GM21423 (cell line): Measurements from ENCODE around the gene RIN1.
A peak's percentile ranks its signal among the peaks of the same experiment; 100 is the strongest.
"Not testable (repeated sequence)": the region's sequence is repeated elsewhere in the genome, so short reads cannot be mapped to it uniquely, and the experiment has no call there.

Experiments
- ATAC-seq: cut with Tn5 transposase; IDR thresholded peaks from one replicate; pipeline ENCODE4 v1.9.1; 2021; ENCODE audit warnings: mild to moderate bottlenecking, moderate library complexity; ENCODE audit not compliant: unreplicated experiment

Gene RIN1

DNA sequence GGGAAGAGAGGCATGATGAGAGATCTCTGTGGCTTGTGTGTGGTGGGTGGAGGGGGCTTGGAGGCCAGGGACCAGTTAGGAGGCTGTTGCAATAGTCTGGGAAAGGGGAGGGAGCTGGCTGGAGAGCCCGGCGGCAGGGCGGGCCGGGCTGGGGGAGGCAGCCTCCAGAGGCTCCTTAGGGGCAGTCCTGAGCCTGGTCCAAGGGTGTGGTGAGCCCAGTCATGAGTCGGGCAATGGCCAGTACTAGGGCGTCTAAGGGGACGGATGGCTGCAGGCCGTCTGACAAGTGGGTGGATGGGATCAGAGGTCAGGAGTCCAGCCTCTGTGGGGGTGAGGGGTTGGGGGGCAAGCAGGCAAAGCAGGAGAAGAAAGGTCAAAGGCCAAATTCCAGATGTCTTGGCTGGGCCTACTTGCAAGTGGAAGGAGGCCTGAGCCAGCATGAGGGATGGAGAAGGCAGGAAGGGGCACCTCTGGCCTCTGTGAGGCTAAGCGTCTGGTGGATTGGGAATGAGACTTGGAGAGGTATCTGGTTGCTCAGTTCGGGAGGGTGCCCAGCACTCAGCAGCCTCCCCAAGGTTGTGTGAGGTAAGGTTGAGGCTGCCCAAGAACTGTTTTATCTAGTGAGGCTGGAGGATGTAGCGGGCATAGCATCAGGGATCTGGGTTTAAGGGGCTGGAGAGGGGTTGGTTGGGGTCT lies 13.4 kb downstream of the RIN1 start:
- no peak for ATAC-seq

DNA sequence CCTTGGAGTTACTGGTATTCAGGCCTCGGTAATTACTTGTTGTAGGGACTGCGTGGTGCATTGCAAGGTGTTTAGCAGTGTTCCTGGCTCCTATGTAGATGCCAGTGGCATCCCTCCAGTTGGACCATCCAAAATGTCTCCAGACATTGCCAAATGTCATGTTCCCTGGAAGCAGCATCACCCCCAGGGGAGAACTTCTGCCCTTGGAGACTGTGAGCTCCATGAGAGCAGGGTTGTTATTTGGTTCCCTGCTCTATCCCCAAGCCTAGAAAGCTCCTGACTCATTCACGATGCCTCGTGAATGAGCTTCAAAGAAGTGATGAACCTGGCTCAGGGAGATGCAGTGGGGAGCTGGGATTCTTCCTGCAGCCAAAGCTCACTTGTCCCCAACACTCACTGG lies 14.6 kb downstream of the RIN1 start:
- no peak for ATAC-seq

DNA sequence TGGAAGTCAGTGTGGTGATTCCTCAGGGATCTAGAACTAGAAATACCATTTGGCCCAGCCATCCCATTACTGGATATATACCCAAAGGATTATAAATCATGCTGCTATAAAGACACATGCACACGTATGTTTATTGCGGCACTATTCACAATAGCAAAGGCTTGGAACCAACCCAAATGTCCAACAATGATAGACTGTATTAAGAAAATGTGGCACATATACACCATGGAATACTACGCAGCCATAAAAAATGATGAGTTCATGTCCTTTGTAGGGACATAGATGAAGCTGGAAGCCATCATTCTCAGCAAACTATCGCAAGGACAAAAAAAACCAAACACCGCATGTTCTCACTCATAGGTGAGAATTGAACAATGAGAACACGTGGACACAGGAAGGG lies 15.5 kb downstream of the RIN1 start:
- not testable (repeated sequence) for ATAC-seq

DNA sequence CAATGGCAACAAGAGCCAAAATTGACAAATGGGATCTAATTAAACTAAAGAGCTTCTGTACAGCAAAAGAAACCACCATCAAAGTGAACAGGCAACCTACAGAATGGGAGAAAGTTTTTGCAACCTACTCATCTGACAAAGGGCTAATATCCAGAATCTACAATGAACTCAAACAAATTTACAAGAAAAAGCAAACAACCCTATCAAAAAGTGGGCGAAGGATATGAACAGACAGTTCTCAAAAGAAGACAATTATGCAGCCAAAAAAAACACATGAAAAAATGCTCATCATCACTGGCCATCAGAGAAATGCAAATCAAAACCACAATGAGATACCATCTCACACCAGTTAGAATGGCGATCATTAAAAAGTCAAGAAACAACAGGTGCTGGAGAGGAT lies 15.9 kb downstream of the RIN1 start:
- ATAC-seq: not testable (repeated sequence)

DNA sequence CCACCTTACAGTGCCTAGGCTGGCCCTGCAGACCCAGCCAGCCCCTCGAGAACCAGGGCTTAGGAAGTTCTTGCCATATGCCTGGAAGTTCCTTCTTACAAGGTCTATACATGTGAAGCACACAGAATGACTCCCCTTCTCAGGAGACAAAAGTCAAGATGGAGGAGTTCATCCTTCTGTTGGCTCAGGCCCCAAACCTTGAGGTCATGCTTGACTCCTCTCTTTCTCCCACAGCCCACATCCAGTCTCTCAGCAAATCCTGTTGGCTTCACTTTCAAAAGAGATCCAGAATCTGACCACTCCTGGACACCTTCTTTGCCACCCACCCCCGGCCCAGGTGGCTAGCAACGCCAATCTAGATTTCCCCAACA lies 17.6 kb downstream of the RIN1 start:
- ATAC-seq: no peak

DNA sequence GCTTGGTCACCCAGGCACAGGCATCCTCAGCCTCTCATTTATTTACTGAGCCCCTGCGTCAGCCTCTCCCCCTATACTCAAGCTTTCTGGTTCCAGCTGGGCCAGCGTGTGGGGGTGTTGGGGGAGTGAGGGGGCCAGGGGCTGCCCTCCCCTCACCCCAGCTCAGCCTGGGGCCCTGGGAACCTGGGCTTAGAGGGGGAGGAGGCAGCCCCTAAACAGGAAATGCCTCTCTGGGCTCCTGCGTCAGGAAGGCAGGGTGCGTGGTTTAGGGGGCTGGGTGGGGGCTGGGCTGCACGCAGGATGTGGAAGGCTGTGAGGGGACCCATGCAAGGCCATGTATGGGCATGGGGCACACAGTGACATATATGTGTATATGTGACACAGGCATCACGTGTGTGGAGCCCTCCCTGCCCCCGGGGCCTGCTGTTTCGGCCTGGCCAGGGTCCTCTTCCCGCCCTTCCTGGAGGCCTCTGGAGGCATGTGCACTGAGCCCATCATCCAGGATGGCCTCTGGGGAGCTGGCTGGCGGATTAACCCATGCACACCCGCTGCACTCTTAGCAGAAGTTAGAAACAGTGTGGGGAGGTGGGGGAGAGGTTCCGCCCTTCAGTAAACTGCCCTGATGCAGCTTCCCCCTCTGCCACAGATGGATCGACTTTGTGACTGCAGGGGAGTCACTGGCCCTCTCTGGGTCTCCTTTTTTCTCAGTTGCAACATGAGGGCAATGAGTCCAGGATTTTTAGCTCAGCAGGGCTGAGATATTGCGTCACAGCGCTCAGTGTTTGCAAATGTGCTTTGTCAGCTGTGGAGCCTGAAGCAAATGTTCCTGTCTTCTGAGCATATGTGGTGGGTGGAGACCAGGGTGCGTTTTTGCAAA lies 18.3 kb downstream of the RIN1 start:
- peak; percentile 33 for ATAC-seq

DNA sequence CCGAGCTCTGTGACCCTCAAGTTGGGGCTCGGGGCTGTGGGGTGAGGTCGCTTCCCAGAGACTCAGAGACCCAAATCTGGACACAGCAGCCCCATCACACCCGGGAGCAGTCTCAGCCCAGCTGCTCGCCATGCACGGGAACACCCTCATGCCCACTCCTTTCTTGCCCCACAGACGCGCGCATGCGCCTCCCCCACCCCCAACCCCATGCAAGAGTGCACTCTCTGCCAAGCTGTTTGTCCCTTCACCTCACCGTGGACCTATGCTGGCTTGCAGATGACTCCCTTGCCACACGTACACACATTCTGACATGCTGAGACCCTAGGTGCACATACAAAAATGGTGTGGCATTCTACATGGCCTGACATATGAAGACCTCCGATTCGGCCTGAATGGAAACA lies 18.9 kb downstream of the RIN1 start:
- ATAC-seq: no peak

DNA sequence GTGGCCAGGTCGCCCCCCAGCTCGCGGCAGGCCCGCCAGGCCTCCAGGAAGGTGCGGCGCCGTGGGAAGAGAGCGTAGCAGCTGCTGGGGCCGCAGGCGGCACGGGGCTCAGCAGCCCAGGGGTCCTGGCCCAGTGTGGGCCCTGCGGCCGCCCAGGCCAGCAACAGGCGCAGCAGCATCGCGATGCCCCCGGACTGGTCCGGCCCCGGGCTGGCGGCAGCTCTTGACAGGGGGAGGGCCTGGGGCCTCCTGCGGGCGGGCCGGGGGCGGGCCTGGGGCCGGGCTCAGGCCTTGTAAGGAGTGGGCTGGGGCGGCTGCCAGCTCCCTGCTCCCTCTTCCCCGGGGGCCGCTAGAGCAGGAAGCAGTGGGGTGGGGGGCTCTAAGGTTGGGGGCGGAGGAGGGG lies 19.4 kb downstream of the RIN1 start, which contains the start of gene CD248:
CD248 (minus strand) TSS at position 196 of the 403 bp plus-strand sequence; CDS start at position 179, 17 bp downstream.
- ATAC-seq: no peak

DNA sequence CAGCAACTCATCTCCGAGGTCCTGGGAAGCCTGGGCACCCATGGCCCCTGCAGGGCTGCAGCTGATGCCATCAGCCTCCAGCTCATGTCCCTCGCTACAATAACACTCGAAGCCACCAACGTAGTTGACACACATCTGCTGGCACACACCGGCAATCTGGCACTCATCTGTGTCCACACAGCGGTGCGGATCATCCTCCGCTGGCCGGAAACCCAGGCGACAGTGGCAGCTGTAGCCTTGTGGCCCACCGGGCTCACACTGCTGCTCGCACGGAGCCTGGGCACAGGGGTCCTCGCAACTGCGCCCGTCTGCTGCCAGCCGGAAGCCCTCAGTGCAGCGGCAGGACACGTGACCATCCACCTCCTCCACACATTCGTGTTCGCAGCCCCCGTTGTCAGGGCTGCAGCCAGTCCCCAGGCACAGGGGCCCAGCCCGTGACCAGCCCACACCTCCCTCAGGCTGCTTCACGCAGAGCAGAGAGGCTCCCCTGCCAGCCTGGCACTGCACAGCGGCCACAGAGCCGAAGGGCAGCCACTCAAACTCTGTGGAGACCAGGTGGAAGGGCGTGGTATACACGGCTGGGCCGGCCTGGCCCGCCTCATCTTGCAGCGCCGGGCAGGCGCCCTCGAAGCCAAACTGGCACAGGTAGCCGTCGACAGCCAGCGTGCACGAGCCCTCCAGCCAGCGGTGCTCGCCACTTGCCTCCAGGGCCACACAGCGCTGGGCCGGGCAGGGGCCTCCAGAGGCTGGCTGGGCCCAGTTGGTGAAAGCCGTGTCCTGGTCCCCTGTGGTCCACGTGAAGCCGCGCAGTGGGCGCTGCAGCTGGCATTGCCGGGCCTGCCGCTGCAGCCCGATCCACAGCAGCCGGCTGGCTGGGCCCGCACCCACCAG lies 20.1 kb downstream of the RIN1 start:
- no peak for ATAC-seq

DNA sequence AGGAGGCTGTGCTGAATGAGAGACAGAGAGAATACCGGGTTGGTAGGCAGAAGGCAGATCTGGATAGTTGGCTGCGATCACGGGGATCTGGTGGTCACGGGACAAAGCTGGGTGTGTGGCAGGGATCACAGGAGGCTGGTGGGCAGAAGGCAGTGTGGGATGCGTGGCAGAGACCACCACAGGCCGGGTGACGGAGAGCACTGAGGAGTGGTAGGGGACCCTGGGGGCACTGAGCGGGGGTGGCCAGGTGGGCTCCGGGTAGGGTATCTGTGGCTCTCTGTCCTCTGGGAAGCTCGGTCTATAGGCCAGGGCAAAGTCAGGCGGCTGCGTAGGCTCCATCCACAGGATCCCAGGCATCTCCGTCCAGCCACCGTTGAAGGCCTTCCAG lies 20.7 kb downstream of the RIN1 start:
- no peak for ATAC-seq

DNA sequence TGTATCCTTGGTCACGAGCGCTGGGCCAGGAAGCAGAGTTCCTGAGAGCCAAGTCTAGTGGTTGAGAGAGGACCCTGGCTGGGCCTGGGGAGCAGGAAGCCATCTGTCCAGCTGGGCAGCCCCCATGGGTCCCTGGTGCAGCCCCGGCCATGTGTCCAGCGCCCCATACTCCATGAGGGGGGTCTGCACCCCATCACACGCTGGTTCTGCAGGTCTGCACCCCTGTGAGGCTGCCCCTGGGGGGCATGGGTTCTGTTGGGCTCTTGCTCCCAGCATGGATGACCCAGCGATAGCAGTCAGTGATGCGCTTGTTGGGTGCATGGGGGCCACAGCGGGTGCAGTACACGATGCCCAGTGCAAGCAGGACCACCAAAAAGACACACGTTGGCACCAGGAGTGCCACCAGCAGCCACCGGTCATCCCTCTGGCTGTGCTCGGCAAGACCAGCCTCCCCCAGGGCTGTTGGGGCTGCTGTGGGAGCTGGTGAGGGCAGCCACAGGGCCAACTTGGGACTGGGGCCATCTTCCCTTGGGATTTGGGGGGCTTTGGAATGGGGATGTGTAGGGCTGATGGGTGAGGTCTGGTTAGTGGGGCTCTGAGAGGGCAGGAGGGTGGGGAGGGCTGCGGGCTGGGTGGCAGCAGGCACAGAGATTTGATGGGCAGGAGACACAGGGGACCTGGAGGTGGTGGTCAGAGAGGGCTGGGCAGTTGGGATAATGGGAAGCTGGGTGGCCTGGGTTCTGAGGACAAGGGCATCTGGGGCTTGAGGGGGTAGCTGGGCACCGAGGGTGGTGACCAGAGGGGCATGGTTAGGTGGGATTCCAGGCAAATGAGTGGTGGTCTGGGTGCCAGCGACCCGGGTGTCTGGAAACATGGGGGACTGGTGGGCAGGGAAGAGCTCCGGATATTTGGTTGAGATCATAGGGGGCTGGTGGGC lies 21.4 kb downstream of the RIN1 start:
- no peak for ATAC-seq

DNA sequence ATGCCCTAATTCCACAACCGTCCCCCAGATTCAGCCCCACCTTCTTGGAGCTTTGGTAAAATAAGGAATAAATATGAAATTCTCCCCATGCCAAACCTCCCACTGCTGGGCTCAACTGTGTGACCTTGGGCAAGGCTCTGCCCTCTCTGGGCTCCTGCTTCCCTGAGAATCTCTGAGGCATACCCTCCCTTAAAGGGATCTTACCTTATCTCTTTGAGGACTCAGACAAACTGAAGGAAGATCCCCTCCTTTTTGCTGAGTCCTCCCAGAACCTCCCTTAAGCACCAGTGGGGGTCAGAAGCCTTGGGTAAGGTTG lies 22.1 kb downstream of the RIN1 start:
- ATAC-seq: no peak

DNA sequence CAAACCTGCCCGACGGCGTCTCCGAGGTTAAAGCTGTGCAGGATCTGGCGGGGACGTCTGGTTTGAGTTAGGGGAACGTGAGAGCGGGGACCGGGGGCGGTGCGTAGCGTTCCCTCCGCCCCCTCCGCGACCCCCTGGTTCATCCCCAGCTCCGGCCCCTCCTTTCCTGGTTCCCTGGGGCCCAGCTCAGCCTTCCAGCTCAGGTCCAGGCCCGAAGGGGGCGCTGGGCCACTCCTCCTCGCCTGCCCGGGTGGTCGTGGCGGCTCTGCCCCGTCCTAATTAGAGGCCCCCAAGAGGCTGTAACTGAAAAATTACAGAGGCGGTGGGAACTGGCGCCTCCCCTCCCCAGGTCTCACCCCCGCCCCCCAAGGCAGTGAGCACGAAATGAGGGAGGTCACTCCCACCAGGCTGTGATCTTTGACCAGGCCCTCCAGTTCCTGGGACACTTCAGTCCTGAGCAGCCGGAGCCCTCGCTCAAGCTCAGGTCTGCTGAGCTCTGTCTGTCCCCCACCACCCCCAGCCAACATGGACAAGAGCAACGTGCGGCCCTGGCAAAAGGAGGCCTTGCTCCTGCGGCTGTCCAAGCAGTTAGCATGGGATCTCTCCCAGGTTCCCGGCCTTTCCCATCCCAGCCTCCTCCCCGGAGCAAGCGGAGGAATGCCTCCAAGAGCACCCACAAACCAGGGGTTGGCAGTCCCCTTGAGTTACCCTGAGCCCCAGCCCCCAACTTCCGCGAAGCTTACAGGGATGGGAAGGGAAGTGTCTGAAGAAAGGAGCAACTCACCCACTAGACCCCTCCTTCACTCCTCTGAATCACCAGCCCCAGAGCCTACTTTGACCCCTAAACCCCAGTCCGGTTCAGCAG lies 22.7 kb downstream of the RIN1 start:
- ATAC-seq: no peak

DNA sequence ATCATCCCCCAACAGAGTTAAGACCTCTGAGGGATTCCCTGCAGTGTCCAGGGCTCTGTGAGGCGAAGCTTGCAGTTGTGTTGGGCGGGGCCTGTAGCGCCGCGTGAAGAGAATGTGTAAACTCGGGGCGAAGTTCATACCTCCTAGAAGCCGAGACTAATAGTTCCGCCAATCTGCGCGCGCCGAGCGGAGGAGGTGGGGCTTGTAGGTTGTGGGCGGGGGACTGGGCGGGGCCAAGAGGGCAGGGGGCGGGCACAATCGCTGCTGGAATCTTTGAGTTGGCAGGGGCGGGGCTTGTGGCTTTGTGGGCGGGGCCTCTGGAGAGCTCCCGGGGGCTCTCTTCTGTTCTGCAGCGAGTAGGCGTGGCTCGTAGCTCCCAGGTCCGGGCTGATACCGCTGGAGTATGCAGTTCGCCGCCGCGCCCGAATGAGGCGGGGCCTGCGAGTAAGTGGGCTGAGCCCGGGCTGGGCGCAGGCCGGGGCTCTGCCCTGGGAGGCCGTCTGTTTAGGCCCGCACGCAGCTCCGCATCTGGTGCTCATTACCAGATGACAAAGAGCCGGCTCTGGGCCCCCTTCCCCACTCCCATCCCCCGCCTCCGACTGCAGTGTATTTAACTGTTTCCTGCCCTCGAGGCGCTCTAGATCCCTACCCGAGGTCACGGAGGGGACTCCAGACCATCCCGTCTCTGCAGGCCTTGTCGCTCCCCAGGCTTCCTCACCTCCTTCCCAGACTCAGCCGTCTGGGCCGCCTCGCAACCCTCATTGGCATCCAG lies 23.5 kb downstream of the RIN1 start:
- ATAC-seq: peak; percentile 71

DNA sequence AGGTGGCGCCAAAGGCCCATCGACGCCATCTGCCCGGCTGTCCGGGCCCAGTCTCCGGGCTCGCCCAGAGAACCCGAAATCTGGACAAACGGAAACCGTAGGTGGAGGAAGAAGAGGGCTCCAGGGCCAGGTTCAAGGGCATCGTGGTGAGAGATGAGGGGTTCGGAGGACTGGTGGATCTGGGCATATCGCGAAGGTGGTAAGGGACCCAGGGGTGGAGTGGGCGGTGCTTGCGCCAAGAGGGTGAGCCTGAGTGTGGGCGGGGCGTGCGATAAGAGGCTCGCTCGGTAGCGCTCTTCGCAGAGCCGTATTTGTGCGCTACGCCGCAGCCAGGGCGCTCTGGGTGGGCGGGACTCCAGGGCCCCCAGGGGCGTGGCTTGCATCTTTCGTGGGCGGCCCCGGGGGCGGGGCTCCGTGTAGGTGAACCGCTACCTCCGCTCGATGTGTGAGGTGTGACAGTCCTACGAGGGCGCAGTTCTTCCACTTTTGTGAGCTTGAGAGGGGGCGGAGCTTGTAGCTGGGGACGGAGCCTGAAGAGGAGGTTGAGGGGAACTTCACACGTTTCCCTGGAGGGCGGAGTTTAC lies 24.2 kb downstream of the RIN1 start:
- ATAC-seq: peak; percentile 55

DNA sequence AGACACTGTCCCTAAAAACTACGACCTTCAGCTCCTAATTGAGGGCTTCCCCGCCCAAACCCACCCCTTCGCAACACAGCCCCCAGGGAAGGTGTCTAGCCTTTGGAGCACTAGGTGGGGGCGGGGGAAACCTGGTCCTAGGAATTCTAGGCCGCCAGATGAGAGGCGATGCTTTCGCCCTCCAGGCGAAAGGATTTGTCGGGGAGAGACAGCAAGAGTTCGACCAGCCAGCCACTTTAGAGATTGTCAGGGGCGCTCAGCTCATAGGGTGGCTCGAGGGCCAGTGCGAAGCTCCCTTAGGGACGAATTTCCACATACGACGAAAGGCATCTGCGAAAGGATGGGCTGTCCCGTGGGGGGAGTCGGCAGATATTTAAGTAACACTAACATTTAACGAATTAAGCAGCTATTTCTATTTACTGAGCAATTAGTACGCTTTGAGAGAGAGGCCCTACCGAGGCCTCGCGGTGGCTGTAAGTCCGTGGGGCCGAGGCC lies 24.7 kb downstream of the RIN1 start:
- no peak for ATAC-seq

DNA sequence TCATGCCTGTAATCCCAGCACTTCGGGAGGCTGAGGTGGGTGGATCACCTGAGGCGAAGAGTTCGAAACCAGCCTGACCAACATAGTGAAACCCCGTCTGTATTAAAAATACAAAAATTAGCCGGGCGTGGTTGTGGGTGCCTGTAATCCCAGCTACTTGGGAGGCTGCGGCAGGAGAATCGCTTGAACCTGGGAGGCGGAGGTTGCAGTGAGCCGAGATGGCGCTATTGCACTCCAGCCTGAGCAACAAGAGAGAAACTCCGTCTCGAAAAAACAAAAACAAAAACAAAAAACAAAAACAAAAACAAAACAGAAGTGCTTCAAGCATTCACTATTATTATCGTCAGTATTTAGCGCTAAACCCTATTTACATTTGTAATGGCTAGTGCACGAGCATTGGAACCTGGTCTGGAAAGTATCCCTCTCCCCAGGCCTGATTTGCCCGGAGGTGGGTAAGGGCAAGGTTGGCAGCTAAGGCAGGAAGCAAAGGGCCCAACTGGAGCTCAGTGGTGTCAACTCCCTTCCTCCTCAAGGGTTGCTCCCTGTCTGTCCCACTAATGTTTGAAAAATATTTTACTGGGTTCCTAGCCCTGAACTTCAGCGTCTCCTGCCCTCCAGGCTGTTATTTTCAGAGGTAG lies 25.3 kb downstream of the RIN1 start:
- not testable (repeated sequence) for ATAC-seq

DNA sequence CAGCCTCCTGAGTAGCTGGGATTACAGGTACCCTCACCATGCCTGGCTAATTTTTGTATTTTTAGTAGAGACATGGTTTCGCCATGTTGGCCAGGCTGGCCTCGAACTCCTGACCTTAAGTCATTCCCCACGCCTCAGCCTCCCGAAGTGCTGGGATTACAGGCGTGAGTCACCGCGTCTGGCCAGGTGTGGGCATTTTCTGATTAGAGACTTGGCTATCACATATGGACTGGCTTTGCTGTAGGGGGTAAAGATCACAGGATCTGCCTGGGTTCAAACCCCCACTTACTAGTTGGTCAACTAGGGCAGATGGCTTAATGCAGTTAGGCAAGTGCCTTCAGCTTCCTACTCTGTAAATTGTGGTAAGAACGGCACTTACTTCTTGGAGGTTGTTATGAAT lies 25.9 kb downstream of the RIN1 start:
- no peak for ATAC-seq
